ENCODE data around the gene CLASP2.

CLASP2 gene

DNA sequence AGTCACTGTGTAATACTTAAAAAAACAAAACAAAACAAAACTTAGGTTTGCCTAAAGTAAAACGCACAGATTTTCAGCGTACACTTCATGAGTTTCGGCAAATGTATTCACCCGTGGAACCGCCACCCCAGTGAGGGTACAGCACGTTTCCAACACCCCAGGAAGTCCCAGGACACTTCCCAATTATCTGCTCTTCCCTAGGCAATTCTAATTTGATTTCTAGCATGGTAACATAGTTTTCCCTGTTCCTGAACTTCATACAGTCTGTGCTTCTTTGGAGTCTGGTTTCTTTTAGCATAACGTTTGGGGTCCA is 497 bp upstream of the CLASP2 start:
- no peak for DNase-seq (ENCODE audit: low read depth)
- peak overlapping the region; percentile 76 for H3K4me3 ChIP-seq (ENCODE audit: low read length)
- TF ChIP-seq, protein P1, sequence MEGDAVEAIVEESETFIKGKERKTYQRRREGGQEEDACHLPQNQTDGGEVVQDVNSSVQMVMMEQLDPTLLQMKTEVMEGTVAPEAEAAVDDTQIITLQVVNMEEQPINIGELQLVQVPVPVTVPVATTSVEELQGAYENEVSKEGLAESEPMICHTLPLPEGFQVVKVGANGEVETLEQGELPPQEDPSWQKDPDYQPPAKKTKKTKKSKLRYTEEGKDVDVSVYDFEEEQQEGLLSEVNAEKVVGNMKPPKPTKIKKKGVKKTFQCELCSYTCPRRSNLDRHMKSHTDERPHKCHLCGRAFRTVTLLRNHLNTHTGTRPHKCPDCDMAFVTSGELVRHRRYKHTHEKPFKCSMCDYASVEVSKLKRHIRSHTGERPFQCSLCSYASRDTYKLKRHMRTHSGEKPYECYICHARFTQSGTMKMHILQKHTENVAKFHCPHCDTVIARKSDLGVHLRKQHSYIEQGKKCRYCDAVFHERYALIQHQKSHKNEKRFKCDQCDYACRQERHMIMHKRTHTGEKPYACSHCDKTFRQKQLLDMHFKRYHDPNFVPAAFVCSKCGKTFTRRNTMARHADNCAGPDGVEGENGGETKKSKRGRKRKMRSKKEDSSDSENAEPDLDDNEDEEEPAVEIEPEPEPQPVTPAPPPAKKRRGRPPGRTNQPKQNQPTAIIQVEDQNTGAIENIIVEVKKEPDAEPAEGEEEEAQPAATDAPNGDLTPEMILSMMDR (conservative IDR thresholded peaks at IDR 0.05; ENCODE audit: low read depth, low read length) = no peak

DNA sequence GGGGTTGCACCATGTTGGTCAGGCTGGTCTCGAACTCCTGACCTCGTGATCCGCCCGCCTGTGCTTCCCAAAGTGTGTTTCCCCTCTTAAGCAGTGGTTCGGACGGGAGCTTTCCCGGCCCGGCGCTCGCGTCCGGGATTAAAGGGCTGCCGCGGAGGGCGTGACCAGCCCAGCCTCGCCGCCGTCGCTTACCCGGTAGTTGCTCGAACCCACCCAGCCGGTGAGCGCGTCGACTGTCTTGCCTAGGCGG is 513 bp downstream of the CLASP2 start:
- DNase-seq (ENCODE audit: low read depth) = peak; percentile 25
- H3K4me3 ChIP-seq (ENCODE audit: low read length) = peak overlapping the region; percentile 76
- TF ChIP-seq, protein P1 (conservative IDR thresholded peaks at IDR 0.05; ENCODE audit: low read depth, low read length) = no peak

DNA sequence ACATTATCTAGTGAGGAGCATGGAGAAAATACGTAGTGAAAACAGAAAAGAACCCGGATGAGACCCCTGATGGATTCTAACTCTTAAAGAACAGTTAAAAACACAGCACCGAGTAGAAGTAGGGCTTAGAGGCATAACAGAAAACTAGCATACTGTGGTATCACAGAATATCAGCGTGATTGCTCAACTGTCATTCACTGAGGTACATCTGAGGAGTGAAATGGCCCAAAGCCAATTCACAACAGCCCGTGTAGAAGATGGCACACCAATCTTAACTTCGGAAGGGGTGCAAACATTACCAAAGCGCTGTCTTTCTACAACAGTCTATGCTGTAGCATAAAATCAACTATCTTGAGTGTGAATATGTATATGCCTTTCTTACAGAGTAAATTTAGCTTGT is 1.8 kb downstream of the CLASP2 start:
- DNase-seq (ENCODE audit: low read depth) = no peak
- TF ChIP-seq, protein P1 (conservative IDR thresholded peaks at IDR 0.05; ENCODE audit: low read depth, low read length) = no peak
- peak overlapping the region; percentile 76 for H3K4me3 ChIP-seq (ENCODE audit: low read length)

DNA sequence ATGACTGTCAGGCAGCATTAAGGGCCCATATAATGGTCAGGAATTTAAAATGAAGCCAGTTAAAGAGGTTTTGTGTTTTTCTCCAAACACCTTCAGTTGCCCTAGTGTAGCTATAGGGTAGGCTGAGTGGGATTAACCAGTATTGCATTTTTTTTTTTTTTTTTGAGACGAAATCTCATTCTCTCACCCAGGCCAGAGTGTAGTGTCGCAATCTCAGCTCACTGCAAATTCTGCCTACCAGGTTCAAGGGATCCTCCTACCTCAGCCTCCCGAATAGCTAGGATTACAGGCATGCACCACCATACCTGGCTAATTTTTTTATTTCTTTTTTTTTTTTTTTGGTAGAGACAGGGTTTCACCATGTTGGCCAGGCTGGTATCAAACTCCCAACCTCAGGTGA is 7.0 kb downstream of the CLASP2 start:
- TF ChIP-seq, protein P1 (conservative IDR thresholded peaks at IDR 0.05; ENCODE audit: low read depth, low read length) = no peak
- no peak overlapping the region for H3K4me3 ChIP-seq (ENCODE audit: low read length)
- DNase-seq (ENCODE audit: low read depth) = no peak

DNA sequence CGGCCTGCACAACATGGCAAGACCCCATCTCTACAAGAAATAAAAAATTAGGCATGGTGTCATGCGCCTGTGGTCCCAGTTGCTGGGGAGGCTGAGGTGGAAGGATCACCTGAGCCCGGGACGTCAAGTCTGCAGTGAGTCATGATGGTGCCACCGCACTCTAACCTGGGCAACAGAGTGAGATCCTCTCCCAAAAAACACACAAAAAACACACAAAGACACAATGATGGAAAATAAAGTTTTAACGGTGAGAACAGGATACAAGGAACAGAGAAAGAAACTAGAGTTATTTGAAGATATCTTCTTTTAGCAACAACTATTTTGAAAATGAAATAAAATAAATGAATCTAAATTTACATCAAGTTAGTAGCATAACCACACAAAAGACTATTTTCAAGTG is 12.0 kb downstream of the CLASP2 start:
- TF ChIP-seq, protein P1 (conservative IDR thresholded peaks at IDR 0.05; ENCODE audit: low read depth, low read length) = no peak
- DNase-seq (ENCODE audit: low read depth) = no peak
- H3K4me3 ChIP-seq (ENCODE audit: low read length) = no peak overlapping the region

DNA sequence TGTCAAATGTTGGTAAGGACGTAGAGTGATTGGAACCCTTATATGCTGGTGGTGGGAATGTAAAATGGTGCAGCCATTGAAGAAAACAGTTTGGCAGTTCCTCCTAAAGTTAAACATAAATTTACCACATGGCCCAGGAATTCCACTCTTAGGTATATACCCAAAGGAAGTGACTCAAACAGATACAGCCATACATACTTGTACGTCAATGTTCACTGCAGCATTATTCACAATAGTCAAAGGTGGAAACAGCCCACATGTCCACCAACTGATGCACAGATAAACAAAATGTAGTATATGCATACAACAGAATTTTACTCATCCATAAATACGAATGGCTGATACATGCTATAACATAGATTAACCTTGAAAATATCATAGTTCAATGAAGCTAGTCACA is 13.2 kb downstream of the CLASP2 start:
- H3K4me3 ChIP-seq (ENCODE audit: low read length) = no peak overlapping the region
- TF ChIP-seq, protein P1 (conservative IDR thresholded peaks at IDR 0.05; ENCODE audit: low read depth, low read length) = no peak
- DNase-seq (ENCODE audit: low read depth) = no peak

DNA sequence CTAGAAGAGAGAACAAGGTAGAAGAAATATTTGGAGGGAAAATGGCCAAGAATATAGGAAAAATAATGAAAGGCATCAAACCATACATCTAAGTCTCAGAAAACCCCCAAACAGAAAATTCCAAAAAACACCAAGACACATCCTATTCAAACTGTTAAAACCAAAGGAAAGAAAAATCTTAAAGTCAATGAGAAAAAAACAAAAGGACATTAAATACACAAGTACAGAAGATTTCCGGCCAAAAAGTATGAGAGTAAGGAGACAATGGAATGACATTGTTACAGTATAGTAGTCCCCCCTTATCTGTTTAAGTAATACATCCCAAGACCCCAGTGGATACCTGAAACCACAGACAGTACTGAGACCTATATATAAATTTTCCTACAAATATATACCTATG is 18.8 kb downstream of the CLASP2 start:
- DNase-seq (ENCODE audit: low read depth) = no peak
- TF ChIP-seq, protein P1 (conservative IDR thresholded peaks at IDR 0.05; ENCODE audit: low read depth, low read length) = no peak
- no peak overlapping the region for H3K4me3 ChIP-seq (ENCODE audit: low read length)
